Activated CD4-positive, alpha-beta memory T cell treated with anti-CD3 and anti-CD28 coated beads, Interleukin-2, amount 10 ng/mL, durations not matched to agents 7 days and 5 days (primary cell): Measurements from ENCODE around the gene PRMT2. TPM values are rescaled to one million over a fixed set of nuclear protein-coding genes. Genes with fewer than 3 reads are reported as not detected.

Source experiments
- CTCF ChIA-PET: fragments of 350-600 bp; sonication (Branson Sonifier 250); formaldehyde crosslinking; loops from one replicate; lab custom pipeline; 2021; ENCODE audit warnings: antibody characterized with exemption, inconsistent platforms; lab: Charles Lee
- POLR2A ChIA-PET: fragments of 350-600 bp; sonication (Branson Sonifier 250); formaldehyde crosslinking; loops from one replicate; lab custom pipeline; 2021; ENCODE audit warnings: antibody characterized with exemption; lab: Charles Lee
- DNase-seq: peaks from one replicate; pipeline ENCODE4 v3.0.0-alpha.2; 2020
- H3K27ac Mint-ChIP-seq: one replicate; pipeline ENCODE4 v1.8.0; 2021; ENCODE audit warnings: mild to moderate bottlenecking, mixed read lengths
- H3K27me3 Mint-ChIP-seq: one replicate; pipeline ENCODE4 v1.8.0; 2021; ENCODE audit warnings: mixed read lengths
- H3K36me3 Mint-ChIP-seq: one replicate; pipeline ENCODE4 v1.8.0; 2021; ENCODE audit warnings: low read depth, mixed read lengths
- H3K4me1 Mint-ChIP-seq: one replicate; pipeline ENCODE4 v1.8.0; 2021; ENCODE audit warnings: mixed read lengths
- H3K4me3 Mint-ChIP-seq: one replicate; pipeline ENCODE4 v1.8.0; 2021; ENCODE audit warnings: mild to moderate bottlenecking, mixed read lengths
- H3K9me3 Mint-ChIP-seq: one replicate; pipeline ENCODE4 v1.8.0; 2021; ENCODE audit warnings: mixed read lengths
- total RNA-seq, 2 experiments: library from RNA; stranded (reverse); gene quantifications; one replicate each; pipeline ENCODE4 v1.2.3, GENCODE V29; 2021

PRMT2 gene
- total RNA-seq, 2 experiments from 2014 or later = 97.3 to 102 TPM

DNA sequence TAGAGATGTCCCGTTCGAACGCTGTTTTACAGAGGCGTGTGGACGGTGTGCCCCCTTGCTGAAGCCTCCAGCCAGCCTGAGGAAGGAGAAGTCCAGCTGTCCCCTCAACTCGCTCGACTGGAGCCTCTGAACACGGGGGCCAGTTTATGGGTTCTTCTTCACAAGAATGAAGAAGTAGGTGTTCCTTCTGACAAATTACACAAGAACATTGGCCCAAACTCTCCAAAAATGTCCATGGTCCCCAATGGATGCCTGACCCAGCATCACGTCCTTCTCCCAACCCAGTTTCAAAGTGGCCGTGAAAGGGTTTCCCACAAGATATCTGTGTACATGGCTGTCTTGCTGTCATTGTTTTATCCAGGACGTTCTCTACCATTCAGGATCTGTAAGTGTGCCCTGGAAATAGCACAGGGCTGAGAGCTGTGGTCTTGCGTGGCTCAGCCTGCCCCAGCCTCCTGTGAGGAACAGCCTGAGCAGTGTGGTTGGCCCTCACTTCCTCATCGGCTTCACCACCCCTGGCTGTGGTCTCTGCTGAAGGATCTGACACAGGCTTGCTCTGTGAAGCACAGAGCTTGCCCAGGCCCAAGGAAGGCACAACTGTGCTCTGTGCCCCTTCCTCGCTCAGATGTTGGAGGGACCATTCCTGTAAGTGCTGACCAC is 29.6 kb upstream of the PRMT2 start:
- CTCF ChIA-PET = interaction anchor here (0.9 to 1.3 kb wide), 2 partner anchors 12 to 227 kb away, joined by 3 to 4 read pairs; no protein-coding TSS in a partner anchor
- DNase-seq = peak; percentile 69
- Mint-ChIP-seq H3K4me3 (no peak overlapping the region), H3K27me3 (no peaks in the 10 kb centered on the region), H3K27ac (peak overlapping the region; percentile 65), H3K36me3 (no peaks in the 10 kb centered on the region), H3K4me1 (peaks cover 28% of the 10 kb centered on the region), H3K9me3 (peaks cover 4% of the 10 kb centered on the region)
- POLR2A ChIA-PET = interaction anchor here (0.8 to 2.4 kb wide), 8 partner anchors 12 to 283 kb away, joined by 3 to 25 read pairs (median 4); partner anchors contain the start of genes DIP2A and PRMT2

DNA sequence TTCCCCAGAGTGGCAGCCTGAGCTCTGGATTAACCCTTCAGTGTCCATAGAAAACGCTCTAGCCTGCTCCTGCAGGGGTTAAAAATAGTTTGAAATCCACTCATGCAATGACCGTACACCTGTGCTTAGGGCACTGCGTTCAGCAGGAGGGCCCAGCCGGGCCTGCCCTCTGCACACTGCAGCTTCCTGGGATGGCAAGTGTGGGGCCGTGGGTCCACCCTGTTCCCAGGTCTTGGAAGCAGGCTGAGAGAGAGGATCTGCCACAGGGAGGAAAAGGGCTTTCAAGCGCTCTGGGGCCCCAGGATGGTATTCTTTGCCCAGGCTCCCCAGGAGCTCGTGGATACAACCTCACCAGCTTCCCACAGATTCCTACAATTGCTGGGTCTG is 29.1 kb upstream of the PRMT2 start:
- H3K4me3 Mint-ChIP-seq = no peak overlapping the region
- peak overlapping the region; percentile 65 for H3K27ac Mint-ChIP-seq
- ChIA-PET POLR2A (interaction anchor here (0.9 to 2.4 kb wide), 7 partner anchors 12 to 283 kb away, joined by 3 to 25 read pairs (median 4); partner anchors contain the start of genes DIP2A and PRMT2), CTCF (interaction anchor here (0.9 to 1.3 kb wide), 2 partner anchors 12 to 227 kb away, joined by 3 to 4 read pairs; no protein-coding TSS in a partner anchor)
- H3K4me1 Mint-ChIP-seq = peaks cover 28% of the 10 kb centered on the region
- peaks cover 4% of the 10 kb centered on the region for H3K9me3 Mint-ChIP-seq
- H3K27me3 Mint-ChIP-seq = no peaks in the 10 kb centered on the region
- H3K36me3 Mint-ChIP-seq = no peaks in the 10 kb centered on the region
- no peak for DNase-seq

DNA sequence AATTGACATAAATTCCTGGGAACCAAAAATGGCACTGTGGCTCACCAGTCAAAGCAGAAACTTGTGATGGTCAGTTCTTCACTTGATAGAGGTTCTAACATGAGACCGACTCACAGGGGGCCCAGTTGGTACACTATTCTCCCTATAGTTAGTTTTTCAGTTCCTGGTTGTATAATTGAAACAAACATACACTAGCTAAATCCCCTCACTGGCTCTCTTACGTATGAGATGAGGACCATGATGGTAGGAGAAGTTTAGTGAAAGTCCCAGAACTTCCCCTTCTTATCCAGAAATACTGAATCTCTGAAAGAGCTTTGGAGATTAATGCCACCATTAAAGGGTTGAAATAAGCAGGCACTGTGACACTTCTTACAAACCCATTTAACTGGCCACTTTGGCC is 27.8 kb upstream of the PRMT2 start:
- H3K9me3 Mint-ChIP-seq = peaks cover 4% of the 10 kb centered on the region
- no peaks in the 10 kb centered on the region for H3K36me3 Mint-ChIP-seq
- no peak overlapping the region for H3K4me3 Mint-ChIP-seq
- DNase-seq = no peak
- ChIA-PET CTCF (no interaction called here), POLR2A (no interaction called here)
- H3K27me3 Mint-ChIP-seq = no peaks in the 10 kb centered on the region
- H3K4me1 Mint-ChIP-seq = peaks cover 28% of the 10 kb centered on the region
- no peak overlapping the region for H3K27ac Mint-ChIP-seq

DNA sequence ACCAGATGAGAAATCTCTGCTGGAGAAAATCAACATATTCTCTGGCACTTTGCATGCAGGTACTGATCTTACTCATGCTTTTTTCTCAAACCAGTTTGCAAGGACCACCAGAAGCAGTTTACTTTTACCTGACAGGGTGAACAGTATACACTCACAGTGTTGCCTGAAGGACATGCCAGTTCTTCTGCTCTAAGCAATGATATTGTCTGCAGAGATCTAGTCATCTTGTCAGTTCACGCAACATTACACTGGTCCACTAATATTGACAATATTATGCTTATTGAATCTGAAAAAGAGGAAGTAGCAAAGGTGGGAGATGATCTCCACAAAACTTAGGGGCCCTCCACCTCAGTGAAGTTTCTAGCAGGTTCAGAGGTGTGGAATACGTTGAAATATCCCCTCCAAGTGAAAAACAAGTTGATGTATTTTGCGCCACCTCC is 26.8 kb upstream of the PRMT2 start:
- H3K36me3 Mint-ChIP-seq = no peaks in the 10 kb centered on the region
- no peak overlapping the region for H3K27ac Mint-ChIP-seq
- ChIA-PET POLR2A (no interaction called here), CTCF (no interaction called here)
- peaks cover 4% of the 10 kb centered on the region for H3K27me3 Mint-ChIP-seq
- peaks cover 4% of the 10 kb centered on the region for H3K9me3 Mint-ChIP-seq
- no peak overlapping the region for H3K4me3 Mint-ChIP-seq
- no peak for DNase-seq
- H3K4me1 Mint-ChIP-seq = peaks cover 28% of the 10 kb centered on the region

DNA sequence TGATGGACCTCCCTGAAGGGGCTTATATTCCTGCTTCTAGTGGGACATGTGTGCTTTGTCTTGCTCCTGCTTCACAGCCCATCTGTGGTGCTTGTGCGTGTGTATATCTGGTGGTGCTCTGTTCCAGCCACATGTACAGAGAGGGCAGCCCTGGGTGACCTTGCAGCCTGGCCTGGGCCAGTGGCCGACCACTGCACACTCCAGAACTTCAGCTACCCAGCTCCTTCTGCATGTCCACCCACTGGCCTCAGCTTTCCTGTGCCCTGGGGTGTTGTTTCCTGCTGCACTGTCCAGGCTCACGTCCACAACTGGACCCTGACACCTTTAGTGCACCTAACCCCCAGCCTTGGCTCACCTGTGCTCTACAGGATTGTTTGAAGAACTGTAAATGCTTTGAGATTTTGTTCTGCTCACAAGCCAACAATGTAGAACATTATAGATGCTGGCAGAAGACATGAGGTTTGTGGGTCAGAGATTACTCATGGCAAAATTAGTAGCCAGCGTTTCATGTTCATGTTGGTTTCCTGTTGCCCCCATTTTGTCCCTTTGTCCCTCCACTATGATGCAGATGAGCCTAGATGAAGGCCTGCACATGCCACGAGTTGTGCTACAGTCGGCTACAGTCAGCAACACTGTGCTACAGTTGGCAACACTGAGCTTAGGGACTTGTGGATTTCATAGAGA is 25.3 kb upstream of the PRMT2 start:
- Mint-ChIP-seq H3K9me3 (peaks cover 4% of the 10 kb centered on the region), H3K4me3 (no peak overlapping the region), H3K36me3 (no peaks in the 10 kb centered on the region), H3K27me3 (peaks cover 17% of the 10 kb centered on the region), H3K4me1 (peaks cover 23% of the 10 kb centered on the region), H3K27ac (no peak overlapping the region)
- no peak for DNase-seq
- CTCF ChIA-PET = no interaction called here
- POLR2A ChIA-PET = interaction anchor here (0.6 kb wide), 1 partner anchor 10 kb away, joined by 3 read pairs; no protein-coding TSS in a partner anchor

DNA sequence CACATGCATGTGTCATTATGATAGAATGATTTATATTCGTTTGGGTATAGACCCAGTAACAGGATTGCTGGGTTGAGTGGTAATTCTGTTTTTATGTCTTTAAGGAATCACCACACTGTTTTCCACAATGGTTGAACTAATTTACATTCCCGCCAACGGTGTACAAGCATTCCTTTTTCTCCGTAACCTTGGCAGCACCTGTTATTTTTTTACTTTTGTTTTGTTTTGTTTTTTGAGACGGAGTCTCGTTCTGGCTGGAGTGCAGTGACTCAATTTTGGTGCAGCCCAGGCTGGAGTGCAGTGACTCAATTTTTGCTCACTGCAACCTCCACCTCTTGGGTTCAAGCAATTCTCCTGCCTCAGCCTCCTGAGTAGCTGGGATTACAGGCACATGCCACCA is 22.1 kb upstream of the PRMT2 start:
- peaks cover 4% of the 10 kb centered on the region for H3K9me3 Mint-ChIP-seq
- DNase-seq = no peak
- peaks cover 2% of the 10 kb centered on the region for H3K4me1 Mint-ChIP-seq
- H3K36me3 Mint-ChIP-seq = no peaks in the 10 kb centered on the region
- CTCF ChIA-PET = no interaction called here
- H3K27ac Mint-ChIP-seq = no peak overlapping the region
- no peak overlapping the region for H3K4me3 Mint-ChIP-seq
- H3K27me3 Mint-ChIP-seq = peaks cover 25% of the 10 kb centered on the region
- POLR2A ChIA-PET = no interaction called here

- Mint-ChIP-seq H3K27ac (no peak overlapping the region), H3K27me3 (peaks cover 25% of the 10 kb centered on the region), H3K9me3 (no peaks in the 10 kb centered on the region), H3K4me3 (no peak overlapping the region), H3K36me3 (no peaks in the 10 kb centered on the region), H3K4me1 (no peaks in the 10 kb centered on the region)
- CTCF ChIA-PET = no interaction called here
- DNase-seq = no peak
- POLR2A ChIA-PET = no interaction called here
Observed at GRCh38 chr21:46616050-46616449, 19.4 kb upstream of the PRMT2 start.

DNA sequence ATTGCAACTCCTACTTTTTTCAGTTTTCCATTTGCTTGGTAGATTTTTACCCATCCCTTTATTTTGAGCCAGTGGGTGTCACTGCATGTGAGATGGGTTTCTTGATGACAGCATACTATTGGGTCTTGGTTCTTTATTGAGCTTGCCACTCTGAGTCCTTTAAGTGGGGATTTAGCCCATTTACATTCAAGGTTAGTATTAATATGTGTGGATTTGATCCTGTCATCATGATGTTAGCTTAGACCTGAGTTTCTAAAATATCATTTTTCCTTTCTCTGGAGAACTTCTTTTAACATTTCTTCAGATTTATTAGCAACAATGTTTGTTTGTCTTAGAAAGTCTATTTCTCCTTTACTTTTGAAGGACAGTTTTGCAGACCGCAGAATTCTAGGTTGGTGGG is 18.8 kb upstream of the PRMT2 start:
- ChIA-PET CTCF (no interaction called here), POLR2A (no interaction called here)
- no peaks in the 10 kb centered on the region for H3K36me3 Mint-ChIP-seq
- H3K9me3 Mint-ChIP-seq = no peaks in the 10 kb centered on the region
- no peak overlapping the region for H3K27ac Mint-ChIP-seq
- peaks cover 25% of the 10 kb centered on the region for H3K27me3 Mint-ChIP-seq
- no peak overlapping the region for H3K4me3 Mint-ChIP-seq
- peaks cover 4% of the 10 kb centered on the region for H3K4me1 Mint-ChIP-seq
- no peak for DNase-seq

GRCh38 chr21:46617267-46618051 is 18.0 kb upstream of the PRMT2 start:
- ChIA-PET POLR2A (interaction anchor here (0.9 to 1.0 kb wide), 2 partner anchors 11 to 18 kb away, joined by 6 to 7 read pairs; partner anchors contain the start of gene PRMT2), CTCF (interaction anchor here (1.0 kb wide), 1 partner anchor 11 kb away, joined by 4 read pairs; no protein-coding TSS in a partner anchor)
- H3K9me3 Mint-ChIP-seq = no peaks in the 10 kb centered on the region

GRCh38 chr21:46618738-46619379 is 16.6 kb upstream of the PRMT2 start:
- DNase-seq = no peak
- Mint-ChIP-seq H3K9me3 (no peaks in the 10 kb centered on the region), H3K36me3 (no peaks in the 10 kb centered on the region), H3K27me3 (peaks cover 21% of the 10 kb centered on the region), H3K4me3 (no peak overlapping the region), H3K27ac (no peak overlapping the region), H3K4me1 (peaks cover 19% of the 10 kb centered on the region)
- CTCF ChIA-PET = interaction anchor here (1.0 kb wide), 1 partner anchor 12 kb away, joined by 4 read pairs; no protein-coding TSS in a partner anchor
- POLR2A ChIA-PET = interaction anchor here (0.8 kb wide), 1 partner anchor 14 kb away, joined by 3 read pairs; no protein-coding TSS in a partner anchor

More at GRCh38 chr21:46617267-46618051, 18.0 kb upstream of the PRMT2 start:
- no peak for DNase-seq
- Mint-ChIP-seq H3K4me3 (no peak overlapping the region), H3K4me1 (peaks cover 12% of the 10 kb centered on the region), H3K36me3 (no peaks in the 10 kb centered on the region), H3K27me3 (peaks cover 25% of the 10 kb centered on the region), H3K27ac (no peak overlapping the region)

DNA sequence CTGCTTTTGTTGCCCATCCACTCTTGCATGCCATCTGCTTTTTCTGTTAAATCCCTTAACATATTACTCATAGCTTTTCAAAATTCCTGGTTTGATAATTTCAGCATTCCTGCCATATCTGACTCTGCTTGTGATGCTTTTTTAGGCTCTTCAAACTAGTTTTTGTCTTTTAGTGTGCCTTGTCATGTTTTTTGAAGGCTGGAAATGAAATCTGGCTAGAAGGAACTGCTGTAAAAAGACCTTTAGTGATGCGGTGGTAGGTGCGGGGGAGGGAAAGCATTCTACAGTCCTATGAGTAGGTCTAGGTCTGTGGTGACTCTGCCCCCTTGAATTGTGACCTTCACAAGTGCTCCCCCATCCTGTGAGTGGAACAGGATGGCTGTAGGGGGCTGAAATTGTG is 15.6 kb upstream of the PRMT2 start:
- Mint-ChIP-seq H3K9me3 (no peaks in the 10 kb centered on the region), H3K4me1 (peaks cover 19% of the 10 kb centered on the region), H3K27me3 (peaks cover 11% of the 10 kb centered on the region), H3K27ac (no peak overlapping the region), H3K36me3 (no peaks in the 10 kb centered on the region), H3K4me3 (no peak overlapping the region)
- POLR2A ChIA-PET = interaction anchor here (1.1 kb wide), 1 partner anchor 10 kb away, joined by 3 read pairs; no protein-coding TSS in a partner anchor
- CTCF ChIA-PET = no interaction called here
- DNase-seq = no peak

DNA sequence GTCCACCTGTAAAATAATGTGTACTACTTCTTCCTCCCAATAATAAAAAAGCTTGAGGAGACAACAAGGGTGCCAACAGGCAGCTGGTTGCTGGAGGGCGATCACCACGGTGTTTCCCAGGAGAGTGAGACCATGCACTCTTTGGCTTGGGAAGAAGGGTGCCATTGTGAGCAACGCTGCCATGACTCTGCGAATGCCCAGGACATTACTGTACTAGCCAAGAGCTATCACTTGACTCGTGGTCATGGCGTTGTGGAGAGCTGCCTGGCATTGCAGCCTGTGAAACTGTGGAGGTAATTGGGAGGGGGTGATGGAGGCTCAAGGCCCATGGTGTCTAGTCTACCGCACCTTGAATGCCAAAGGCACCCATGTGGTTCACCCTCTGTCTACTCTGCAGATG is 14.6 kb upstream of the PRMT2 start:
- peaks cover 19% of the 10 kb centered on the region for H3K4me1 Mint-ChIP-seq
- H3K4me3 Mint-ChIP-seq = no peak overlapping the region
- H3K27ac Mint-ChIP-seq = no peak overlapping the region
- peaks cover 4% of the 10 kb centered on the region for H3K27me3 Mint-ChIP-seq
- peaks cover 5% of the 10 kb centered on the region for H3K9me3 Mint-ChIP-seq
- CTCF ChIA-PET = interaction anchor here (0.9 kb wide), 1 partner anchor 14 kb away, joined by 3 read pairs; the partner anchor contains the start of gene PRMT2
- DNase-seq = no peak
- H3K36me3 Mint-ChIP-seq = peaks cover 5% of the 10 kb centered on the region
- POLR2A ChIA-PET = interaction anchor here (1.1 to 3.8 kb wide), 2 partner anchors 11 to 15 kb away, joined by 3 to 24 read pairs; partner anchors contain the start of gene PRMT2
